CD1c-positive myeloid dendritic cell (primary cell): ENCODE results near the gene ARNT2.

Experiments used
- DNase-seq: peaks from one replicate; pipeline ENCODE4 v3.0.0-alpha.2; 2016; ENCODE audit errors: extremely low spot score

The ARNT2 gene

DNA sequence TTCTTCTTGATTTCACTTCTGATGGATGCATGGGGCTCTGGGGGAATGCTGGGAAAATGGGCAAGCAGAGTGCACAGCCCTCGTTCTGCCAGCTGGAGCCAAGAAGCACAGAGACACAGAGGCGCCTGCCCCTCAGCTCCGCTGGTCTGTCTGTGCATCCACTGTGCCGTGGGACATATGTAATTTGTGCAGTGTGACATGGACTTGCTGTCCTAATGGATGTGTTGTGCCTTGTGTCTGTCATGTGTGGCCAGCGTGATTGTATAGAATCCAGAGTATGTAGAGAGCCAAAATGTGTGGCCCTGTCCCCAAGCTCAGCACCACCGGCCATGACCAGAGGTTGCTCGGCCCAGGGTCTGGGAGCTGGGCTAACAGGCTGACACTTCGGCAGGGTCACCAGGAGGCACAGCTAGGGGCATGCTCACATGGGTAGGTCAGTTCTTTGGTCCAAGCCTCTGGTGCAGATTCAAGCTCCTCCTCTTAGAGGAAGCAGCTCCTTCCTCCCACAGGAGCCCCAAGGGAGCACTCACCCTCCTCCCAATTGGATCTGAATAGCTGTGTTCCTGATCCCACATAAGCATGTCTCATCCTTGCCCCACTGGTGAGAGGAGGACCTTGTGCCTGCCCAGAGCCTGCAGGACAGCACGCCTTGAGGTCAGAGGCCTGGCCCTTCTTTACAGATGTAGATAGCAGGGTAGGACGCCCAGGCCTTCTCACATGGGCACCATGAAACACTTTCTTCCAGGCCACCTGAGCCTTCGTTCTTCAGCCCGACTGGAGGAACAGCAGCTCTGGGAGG, 190.1 kb downstream of the ARNT2 start:
- DNase-seq: no peak

DNA sequence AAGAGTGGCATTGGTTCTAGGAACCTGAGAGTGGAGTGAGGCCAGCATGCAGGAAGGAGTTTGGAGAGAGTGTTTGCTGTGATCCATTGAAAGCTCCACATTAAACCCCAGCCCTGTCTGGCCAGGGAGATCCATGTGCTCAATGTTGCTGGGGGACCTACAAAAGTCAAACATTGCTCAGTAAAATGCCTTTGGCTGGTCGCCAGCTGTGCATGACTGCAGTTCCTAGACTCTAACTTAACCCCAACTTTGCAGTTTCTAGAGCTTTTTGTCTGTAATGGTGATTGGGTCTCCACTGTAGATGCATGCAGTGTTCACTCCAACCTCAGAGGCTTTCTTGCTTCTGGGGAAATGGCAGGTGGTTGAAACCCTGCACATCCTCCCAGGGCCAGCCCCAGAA, 191.2 kb downstream of the ARNT2 start:
- no peak for DNase-seq

DNA sequence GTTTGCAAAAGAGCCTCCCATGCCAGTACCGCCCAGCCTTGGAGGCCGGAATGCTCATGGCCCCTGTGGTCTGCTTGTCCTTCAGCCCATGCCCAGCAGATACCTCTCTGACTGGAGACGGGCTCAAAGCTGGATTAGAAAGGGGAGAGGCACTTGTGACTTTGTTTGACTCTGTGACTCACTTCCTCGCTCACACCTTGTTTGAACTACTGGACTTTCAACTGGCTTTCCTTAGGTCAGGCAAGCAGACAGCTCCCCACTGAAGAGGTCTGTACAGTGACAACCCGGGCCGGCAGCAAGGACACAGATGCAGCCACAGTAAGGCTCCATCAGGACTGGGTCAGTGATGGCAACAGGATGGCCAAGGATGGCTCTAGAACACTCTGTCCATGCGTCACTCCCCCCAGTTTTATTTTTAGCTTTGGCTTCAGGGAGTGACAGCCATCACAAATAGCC, 192.4 kb downstream of the ARNT2 start:
- no peak for DNase-seq

DNA sequence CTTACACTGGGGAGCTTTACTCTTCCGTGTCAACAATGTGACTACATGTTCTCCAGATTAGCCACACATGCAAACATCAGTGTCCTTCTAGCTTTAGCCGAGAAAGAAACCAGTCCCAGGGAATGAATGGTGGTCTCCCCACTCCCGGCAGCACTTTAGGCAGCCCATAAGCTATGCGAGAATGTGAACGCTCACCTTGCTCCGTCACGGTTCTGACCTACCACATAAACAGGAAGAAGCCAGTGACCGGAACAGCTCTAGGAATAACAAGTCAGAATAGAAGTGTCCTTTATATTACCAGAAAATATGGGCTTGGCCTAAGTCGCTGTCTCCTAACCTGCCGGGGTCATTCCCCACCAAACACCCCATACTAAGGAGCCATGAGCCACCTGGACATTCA, 192.9 kb downstream of the ARNT2 start:
- no peak for DNase-seq

DNA sequence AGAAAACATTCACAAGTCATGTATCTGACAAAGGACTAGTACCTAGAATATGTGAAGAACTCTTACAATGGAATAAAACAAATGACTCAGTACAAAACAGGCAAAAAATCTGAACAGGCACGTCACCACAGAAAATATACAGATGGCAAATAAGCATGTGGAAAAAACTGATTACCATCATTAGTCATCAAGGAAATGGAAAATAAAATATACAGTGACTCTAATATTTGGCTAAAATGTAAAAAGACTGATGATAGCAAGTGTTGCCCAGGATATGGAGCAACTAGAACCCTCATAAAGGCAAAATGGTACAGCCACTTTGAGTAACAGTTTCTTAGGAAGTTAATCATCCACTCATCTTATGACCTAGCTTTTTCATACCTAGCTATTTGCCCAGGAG, 195.2 kb downstream of the ARNT2 start:
- no peak for DNase-seq

DNA sequence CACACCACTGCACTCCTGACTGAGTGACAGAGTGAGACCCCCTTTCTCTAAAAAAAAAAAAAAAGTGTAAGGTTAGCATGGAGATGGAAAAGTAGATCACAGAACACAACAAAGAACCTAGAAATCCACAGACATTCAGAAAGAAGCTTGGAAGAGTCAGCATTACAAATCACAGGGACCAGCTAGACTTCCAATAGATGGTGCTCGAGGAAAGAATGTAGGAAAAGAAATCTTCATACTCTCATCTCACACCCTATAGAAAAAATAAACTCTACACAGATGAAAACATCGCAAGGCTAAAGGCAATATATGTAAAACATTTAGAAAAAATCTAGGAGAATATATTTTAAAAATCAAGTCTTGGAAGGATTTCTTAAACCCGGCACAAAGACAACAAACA, 196.4 kb downstream of the ARNT2 start:
- no peak for DNase-seq

DNA sequence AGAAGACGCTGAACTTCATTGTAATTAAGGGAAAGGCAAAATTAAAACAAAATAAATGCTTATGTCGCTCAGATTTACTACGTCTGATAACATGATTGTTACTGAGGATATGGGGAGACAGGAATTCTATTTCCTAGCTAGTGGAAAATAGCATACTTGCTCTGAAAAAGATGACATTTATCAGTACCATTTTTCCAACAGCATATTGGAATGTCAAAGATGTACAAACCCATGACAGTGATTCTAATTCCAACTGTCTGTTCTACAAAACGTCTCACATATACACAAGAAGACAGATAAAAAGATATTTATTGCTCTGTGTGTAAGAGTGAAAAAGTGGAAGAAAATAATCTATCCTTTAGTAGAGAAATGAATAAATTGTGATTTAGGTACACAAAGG, 197.1 kb downstream of the ARNT2 start:
- no peak for DNase-seq

DNA sequence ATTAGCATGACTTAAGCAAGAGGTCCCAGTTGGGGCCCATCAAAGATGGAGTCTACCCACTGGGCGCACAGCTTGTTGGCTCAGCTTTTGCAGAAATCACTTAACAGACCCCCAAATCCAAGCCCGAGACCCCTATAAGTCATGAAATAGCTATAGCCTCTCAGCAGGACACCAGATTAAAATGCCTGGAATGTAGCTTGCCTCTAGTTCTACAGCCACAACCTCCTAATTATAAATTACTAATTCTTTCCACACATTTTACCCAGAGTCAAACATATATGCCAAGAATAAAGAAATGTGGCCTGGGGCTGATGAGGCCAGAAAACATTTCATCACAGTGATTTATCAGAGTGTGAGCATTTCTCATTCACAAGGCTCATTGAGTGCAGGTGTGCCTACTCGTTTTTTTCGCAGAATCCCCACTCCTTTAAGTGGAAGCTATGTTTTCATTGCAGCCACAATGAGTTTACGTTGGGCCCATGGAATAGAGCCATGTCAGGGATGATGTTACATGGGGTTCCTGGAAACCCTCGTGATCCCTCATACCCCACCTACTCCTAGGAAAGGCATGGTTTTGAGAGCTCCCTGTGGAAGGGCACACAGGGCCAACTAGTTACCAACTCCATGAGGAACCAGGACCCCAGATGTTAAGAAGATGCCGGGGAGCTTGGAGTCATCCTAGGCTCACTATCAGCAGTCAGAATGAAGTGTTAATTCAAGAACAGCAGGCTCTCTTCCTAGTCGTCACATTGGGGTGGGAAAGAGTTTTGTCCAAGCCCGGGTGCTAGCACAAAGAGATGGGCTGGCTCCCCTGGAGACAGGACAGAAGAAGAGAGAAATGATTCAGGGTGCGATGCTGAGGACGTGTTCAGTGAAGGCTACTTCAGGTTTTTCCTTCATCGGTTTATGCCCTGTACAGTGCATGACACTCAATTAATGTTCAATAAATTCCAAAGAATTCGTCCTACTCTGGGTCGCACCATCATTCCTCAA, 200.7 kb downstream of the ARNT2 start:
- DNase-seq: no peak

DNA sequence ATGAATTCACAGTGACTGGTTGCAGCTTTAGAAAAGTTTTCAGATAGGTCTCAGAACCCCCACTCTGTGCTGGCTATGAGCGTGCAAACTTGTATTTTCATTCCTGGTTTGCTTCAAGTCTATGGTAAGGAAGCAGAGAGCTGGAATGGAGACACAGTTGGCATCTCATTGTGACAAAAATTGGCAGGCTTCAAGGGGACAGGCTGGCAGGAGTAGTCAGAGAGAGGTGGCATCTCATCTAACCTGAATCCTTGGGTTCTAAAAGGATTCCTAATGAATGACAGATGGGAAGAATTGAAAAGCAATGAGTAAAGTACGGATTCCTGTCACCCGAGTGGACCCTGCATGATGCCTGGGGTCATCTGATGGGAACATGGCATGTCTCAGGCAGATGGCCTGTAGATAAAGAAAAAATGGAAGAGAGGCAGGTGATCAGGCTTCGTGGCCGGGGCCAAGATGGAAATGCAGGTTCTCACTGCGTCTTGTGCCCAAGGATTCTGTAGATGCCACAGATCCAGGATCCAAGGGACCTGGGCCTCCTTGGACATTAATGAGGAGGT, 201.5 kb downstream of the ARNT2 start:
- no peak for DNase-seq

DNA sequence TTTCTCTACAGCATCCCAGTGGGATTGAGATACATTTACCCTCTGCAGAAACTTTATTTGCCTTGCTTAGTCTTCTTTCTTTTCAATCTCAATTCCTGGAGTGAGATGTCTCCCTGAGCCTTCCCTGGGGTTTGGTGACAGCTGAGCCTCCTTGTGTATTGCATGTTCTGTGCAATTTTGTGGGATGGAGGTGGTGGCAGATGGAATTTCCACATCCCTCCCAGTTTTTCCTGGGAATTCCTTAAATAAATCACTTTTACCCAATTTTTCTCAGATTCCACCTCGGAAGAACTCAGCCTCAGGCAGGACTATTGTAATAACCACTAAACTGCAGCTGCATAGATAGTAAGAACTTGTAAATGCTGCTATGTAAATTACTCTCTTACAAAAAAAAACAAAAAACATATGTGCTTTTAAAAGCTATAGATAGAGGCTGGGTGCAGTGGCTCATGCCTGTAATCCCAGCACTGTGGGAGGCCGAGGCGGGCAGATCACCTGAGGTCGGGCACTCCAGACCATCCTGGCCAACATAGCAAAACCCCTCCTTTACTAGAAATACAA, 202.4 kb downstream of the ARNT2 start:
- no peak for DNase-seq

DNA sequence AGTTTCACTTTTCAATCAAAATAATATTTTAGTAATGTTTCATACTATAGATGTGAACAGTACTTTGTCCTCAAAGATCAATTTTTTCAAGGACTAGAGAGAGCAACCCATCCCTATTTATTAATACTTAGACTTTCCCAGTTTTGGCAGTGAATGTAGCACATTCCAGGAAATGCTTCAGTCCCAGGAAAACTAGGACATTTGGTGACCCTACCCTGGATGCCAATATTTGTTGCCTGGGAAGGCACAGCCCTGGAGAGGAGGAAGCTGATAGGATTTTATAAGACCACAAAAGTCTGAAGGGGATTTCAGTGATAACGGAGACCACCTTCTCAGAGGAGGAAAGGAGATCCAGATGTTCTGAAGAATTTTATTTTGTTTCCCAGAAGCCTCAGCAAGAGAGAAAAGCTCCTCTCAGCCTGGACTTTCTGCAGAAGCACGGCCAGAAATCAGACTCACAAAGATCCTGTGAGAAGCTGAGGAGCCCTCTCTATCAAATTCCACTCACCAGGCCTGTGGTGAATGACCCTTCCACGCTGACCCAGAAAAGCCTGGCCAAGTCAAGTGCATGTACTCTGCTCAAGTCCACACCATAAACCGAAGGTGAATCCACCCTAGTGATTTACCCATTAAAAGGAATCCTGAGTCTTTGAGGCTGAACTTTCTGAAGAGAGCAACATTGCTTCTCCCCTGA, 203.3 kb downstream of the ARNT2 start:
- no peak for DNase-seq

DNA sequence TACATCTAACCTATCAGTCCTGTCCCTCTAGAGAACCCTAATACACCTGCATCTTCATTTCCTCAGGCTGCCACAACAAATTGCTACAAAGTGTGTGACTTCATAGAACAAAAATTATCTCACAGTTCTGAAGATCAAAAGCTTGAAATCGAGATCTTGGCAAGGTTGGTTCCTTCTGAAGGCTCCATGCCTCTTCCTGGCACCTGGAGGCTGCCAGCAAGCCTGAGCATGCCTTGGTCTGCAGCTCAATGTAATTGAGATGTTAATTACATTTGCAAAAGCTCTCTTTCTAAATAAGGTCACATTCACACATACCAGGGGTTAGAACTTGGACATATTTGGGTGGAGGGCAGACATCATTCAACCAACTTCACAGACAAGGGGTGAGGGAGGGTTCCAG, 204.5 kb downstream of the ARNT2 start:
- no peak for DNase-seq

DNA sequence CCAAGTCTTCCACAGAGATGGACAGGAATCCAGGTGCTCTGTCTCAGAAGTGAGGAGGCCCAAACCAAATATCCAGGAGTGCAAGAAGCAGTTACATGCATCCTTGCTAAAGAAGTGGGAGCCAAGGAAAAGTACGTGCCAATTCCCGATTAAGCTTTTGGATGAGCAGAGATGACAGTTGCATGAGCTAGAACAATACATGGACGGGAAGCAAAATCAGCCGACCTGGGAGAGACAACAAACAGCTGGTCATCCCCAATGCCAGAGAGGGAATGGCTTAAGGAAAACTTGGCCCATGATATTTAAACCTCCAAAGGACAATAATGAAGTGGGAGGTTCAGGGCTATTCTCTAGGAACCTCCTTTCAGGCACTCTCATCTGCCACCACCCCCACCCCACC, 204.9 kb downstream of the ARNT2 start:
- no peak for DNase-seq

DNA sequence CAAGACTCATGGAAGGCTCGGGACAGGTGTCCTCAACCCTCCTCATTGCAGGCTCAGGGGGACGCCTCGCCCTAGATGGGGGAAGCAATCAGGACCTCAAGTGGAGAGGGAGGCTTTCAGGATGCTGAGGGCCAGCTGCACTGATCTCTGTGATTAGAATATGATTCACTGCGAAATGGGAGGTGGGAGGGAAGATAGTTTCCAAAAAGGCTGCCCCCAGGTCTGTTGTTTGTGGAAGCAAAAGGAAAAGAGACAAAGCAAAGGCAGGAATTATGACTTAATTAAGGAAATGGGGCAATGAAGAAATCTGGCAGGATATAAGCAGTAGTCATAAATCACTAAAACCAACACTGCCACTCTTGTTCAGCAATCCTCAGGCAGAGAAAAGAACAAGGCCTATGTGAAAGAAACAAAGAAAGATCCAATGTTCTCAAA, 205.3 kb downstream of the ARNT2 start:
- no peak for DNase-seq

DNA sequence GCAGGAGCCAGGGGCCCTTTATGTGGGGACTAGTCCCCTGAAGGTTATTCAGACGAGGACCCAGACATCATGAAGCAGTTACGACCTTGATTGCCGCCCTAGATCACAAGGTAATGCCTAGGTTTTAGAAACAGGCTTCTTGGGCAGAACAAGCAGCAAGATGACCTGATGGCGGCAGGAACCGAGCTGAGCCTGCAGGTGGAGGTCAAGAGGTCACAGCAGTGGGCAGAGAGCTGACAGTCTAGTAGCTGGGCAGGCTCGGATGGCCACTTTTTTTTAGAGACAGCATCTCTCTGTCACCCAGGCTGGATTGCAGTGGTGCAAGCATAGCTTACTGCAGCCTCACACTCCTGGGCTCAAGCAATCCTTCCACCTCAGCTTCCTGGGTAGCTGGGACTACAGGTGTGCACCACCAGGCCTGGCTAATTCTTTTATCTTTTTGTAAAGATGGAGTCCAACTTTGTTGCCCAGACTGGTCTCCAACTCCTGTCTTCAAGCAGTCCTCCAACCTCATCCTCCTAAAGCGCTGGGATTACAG, 207.4 kb downstream of the ARNT2 start:
- DNase-seq: no peak

DNA sequence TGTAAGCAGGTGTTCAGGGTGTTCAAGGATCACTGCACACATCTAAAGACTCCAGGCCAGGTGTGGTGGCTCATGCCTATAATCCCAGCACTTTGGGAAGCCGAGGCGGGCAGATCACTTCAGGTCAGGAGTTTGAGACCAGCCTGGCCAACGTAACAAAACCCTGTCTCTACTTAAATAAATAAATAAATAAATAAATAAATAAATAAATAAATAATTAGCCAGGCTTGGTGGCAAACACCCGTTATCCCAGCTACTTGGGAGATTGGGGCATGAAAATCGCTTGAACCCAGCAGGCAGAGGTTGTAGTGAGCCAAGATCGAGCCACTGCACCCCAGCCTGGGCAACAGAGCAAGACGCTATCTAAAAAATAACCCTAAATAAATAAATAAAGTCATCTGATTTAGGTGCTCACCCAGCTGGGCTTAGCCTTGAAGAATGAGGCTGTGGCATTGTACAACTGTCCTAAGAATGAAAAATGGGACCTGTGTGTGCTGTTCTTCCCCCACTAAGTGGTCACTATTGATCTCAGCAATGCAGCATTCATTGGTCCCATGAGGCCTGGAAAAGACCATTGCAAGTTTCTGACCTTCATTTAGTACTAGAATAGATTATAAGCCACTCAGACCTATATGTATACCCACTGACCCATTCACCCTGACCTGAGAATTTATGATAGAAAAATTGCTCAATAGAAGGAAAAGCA, 208.1 kb downstream of the ARNT2 start:
- no peak for DNase-seq

DNA sequence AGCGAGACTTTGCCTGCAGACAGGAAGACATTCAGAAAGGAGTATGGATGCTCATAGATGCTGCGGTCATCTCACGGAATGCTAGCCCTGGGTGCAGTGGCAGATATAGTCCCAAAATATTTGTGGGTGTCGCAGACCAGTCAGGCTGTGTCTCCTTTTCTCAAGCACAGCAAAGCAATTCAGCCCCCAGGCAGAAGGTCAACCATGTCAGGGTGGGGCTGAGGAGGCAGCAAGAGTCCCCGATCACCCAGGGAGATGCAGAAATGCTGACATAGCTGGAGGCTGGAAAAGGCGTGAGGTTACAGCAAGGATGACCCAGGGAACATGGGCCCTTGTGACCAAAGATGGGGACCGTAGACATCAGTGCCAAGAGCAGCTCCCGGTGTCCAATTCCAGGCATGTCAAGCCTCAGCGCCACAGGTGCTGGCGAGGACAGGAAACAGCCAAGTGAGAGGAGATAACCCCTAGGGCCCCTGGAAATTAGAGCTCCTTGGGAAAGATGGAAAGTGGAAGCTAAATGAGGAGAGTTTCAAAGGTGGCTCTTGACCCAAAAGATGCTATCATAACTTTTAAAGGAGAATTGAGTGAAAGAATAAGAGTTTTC, 209.7 kb downstream of the ARNT2 start:
- no peak for DNase-seq

DNA sequence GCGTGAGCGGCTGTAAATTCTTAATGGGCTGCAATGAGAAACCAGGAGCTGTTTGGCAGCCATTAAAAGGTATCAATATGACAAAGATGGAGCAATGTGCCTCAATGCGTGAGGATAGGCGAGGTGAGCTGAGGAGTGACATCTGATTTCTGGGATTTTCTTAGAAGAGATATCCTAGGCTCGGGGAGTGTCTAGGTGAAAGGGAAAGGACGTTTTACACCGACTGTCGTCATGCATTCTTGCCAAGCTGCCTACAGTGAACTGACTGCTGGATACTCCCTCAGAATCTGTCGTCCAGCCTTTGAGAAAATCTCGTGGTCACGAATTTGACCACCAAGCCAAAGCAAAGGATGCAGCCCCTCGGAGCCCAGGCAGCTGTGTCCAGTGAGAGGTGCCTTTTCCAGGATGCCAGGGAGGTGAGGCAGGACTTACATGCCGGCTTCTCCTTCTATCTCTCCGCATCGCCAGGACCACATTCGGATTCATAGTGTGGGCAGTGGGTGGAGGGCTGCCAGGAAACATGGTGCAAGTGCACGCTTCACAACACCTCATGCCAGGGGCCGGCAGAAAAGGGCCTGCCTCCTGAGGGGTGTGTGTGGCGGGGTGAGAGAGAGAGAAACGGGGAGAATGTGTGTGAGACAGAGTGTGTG, 210.7 kb downstream of the ARNT2 start:
- no peak for DNase-seq

DNA sequence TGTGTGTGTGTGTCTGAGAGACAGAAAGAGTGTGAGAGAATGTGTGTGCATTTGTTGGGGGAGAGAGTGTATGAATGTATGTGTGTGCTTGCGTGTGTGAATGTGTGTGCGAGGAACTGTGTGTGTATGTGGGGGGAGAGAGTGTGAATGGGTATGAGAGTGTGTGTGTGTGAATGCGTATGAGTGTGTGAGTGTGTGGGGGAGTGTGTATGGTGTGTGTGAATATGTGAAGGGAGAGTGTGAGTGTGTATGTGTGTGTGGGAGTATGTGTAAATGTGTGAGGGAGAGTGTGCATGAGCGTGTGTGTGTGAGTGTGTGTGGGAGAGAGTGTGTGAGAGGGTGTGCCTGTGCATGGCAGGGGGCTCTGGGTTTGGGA, 211.2 kb downstream of the ARNT2 start:
- DNase-seq: no peak
